IPS-15b (cell line): ENCODE data around the gene ELP6.
"Not testable (repeated sequence)": the region's sequence is repeated elsewhere in the genome, so short reads cannot be mapped to it uniquely, and the experiment has no call there.

Experiments
- H3K27me3 ChIP-seq: one replicate; pipeline ENCODE4 v1.6.1; 2013; ENCODE audit warnings: low read length; ENCODE audit not compliant: control insufficient read depth, insufficient read depth
- H3K36me3 ChIP-seq: one replicate; pipeline ENCODE4 v1.6.1; 2013; ENCODE audit warnings: low read length; ENCODE audit not compliant: control insufficient read depth, insufficient read depth
- H3K4me1 ChIP-seq: one replicate; pipeline ENCODE4 v1.6.1; 2013; ENCODE audit warnings: mild to moderate bottlenecking, low read length; ENCODE audit not compliant: control insufficient read depth, insufficient read depth
- H3K4me3 ChIP-seq: one replicate; pipeline ENCODE4 v1.5.1; 2013; ENCODE audit warnings: low read depth, low read length
- H3K9ac ChIP-seq: one replicate; pipeline ENCODE4 v1.6.1; 2013; ENCODE audit warnings: low read depth, mild to moderate bottlenecking, low read length
- H3K9me3 ChIP-seq: one replicate; pipeline ENCODE4 v1.6.1; 2013; ENCODE audit warnings: mild to moderate bottlenecking, low read length; ENCODE audit not compliant: control insufficient read depth, insufficient read depth

Gene ELP6

GRCh38 chr3:47503033-47503432 lies 10.5 kb downstream of the ELP6 start:
- H3K36me3 ChIP-seq: peaks cover 39% of the 10 kb centered on the region
- no peaks in the 10 kb centered on the region for H3K27me3 ChIP-seq

DNA sequence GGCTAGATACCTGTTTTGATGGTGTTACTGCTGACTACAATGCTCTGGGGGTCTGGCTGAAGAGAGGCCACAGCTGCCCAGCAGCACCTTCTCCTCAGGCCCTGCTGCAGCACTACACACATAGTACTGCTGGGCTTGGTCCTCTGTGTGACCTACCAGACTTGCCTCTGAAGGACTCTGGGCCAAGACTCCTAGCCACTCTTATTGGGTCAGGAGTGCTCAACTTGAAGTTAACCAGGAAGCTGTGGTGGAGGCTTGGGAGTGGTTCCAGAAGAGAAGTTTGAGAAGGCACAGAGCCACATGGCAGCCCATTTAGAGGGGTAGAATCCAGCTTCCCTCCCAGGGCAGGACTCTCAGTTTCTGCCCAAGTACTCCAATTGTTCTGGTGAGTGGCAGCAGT lies 16.6 kb downstream of the ELP6 start:
- H3K27me3 ChIP-seq: no peaks in the 10 kb centered on the region
- H3K4me3 ChIP-seq: no peak overlapping the region
- H3K9ac ChIP-seq: no peak overlapping the region
- H3K4me1 ChIP-seq: no peaks in the 10 kb centered on the region
- H3K9me3 ChIP-seq: no peaks in the 10 kb centered on the region
- H3K36me3 ChIP-seq: peaks cover 36% of the 10 kb centered on the region

More at GRCh38 chr3:47503033-47503432, 10.5 kb downstream of the ELP6 start:
- no peaks in the 10 kb centered on the region for H3K9me3 ChIP-seq
- H3K4me3 ChIP-seq: no peak overlapping the region
- H3K4me1 ChIP-seq: no peaks in the 10 kb centered on the region
- H3K9ac ChIP-seq: no peak overlapping the region

DNA sequence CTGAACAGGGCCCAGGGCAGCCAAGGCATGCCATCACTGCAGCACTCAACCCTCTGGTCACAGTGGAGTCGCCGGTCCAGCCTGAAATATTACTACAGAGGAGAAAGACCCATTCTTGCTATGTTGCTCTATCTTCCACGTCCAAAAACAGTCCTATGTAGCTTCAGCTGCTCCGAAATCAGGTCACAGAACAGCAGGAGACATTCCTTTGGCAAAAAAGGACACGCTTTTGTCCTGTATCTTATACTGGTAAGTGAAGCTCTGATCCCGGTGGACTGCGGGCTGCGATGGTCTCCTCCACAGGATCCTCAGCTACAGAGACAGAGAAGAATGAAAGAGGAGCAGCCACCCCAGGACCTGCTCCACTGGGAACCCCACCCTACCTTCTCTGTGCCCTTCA lies 17.6 kb downstream of the ELP6 start:
- no peak overlapping the region for H3K4me3 ChIP-seq
- peaks cover 26% of the 10 kb centered on the region for H3K36me3 ChIP-seq
- H3K27me3 ChIP-seq: no peaks in the 10 kb centered on the region
- no peaks in the 10 kb centered on the region for H3K9me3 ChIP-seq
- no peak overlapping the region for H3K9ac ChIP-seq
- no peaks in the 10 kb centered on the region for H3K4me1 ChIP-seq

DNA sequence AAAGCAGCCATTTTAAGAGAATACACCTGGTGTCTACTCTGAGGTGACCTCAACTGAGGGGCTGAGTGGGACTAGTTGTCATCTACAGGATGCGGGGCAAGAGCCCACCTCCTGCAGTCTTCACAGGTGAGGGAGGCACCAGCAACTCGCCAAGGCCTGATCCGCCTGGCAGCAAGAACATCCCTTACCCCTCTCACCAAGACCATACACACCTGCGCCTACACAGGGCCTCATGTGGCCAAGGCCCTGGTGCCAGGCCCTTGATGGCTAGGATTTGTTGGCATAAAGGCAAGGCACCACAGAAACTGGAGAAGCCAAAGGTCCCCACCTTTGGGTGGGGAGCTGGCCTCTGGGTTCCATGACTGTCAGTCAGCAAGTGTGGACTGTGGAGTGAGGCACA lies 18.4 kb downstream of the ELP6 start:
- no peaks in the 10 kb centered on the region for H3K27me3 ChIP-seq
- no peak overlapping the region for H3K9ac ChIP-seq
- H3K9me3 ChIP-seq: no peaks in the 10 kb centered on the region
- no peak overlapping the region for H3K4me3 ChIP-seq
- peaks cover 22% of the 10 kb centered on the region for H3K36me3 ChIP-seq
- H3K4me1 ChIP-seq: no peaks in the 10 kb centered on the region

DNA sequence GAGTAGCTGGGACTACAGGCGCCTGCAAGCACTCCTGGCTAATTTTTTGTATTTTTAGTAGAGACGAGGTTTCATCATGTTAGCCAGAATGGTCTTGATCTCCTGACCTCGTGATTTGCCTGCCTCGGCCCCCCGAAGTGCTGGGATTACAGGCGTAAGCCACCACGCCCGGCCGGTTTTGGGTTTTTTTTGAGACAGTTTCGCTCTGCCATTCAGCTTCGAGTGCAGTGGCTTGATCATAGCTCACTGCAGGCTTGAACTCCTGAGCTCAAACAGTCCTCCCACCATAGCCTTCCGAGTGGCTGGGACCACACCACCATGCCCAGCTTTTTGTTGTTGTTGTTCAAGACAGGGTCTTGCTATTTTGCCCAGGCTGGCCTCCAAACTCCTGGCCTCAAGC lies 21.7 kb downstream of the ELP6 start:
- Histone ChIP-seq H3K4me3 (no peak overlapping the region), H3K4me1 (no peaks in the 10 kb centered on the region), H3K36me3 (peaks cover 9% of the 10 kb centered on the region), H3K9me3 (no peaks in the 10 kb centered on the region), H3K27me3 (no peaks in the 10 kb centered on the region), H3K9ac (no peak overlapping the region)

DNA sequence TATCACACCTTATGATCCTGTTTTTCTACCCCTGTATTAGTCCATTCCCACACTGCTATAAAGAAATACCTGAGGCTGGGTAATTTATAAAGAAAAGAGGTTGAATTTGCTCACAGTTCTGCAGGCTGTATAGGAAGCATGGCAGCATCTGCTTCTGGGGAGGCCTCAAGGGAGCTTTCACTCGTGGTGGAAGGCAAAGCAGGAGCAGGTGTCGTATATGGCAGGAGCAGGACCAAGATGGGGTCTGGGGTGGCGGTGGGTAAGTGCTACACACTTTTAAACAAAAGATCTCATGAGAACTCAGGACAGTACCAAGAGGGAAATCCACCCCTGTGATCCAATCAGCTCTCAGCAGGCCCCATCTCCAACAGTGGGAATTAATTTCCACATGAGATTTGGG lies 22.3 kb downstream of the ELP6 start:
- Histone ChIP-seq H3K4me3 (no peak overlapping the region), H3K27me3 (no peaks in the 10 kb centered on the region), H3K36me3 (peaks cover 9% of the 10 kb centered on the region), H3K4me1 (no peaks in the 10 kb centered on the region), H3K9ac (no peak overlapping the region), H3K9me3 (no peaks in the 10 kb centered on the region)

DNA sequence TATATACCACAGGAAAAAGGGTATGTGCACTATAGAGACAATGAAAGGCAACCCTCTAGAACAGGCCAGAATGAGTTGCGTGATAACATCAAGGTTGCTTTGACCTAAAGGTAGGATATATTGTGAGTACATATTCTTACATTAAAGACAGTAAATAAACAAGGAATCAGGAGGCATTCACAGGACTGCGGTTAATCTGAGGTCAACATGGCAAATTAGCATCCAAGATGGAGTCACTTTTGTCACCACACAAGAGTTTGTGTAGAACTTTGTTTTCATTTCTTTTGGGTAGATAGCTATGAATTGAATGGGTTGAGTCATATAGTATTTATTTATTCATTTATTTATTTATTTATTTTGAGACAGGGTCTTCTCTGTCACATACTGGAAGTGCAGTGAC lies 26.2 kb downstream of the ELP6 start:
- H3K4me1 ChIP-seq: peaks cover 2% of the 10 kb centered on the region
- no peaks in the 10 kb centered on the region for H3K27me3 ChIP-seq
- H3K9me3 ChIP-seq: no peaks in the 10 kb centered on the region
- H3K4me3 ChIP-seq: no peak overlapping the region
- no peaks in the 10 kb centered on the region for H3K36me3 ChIP-seq
- no peak overlapping the region for H3K9ac ChIP-seq

DNA sequence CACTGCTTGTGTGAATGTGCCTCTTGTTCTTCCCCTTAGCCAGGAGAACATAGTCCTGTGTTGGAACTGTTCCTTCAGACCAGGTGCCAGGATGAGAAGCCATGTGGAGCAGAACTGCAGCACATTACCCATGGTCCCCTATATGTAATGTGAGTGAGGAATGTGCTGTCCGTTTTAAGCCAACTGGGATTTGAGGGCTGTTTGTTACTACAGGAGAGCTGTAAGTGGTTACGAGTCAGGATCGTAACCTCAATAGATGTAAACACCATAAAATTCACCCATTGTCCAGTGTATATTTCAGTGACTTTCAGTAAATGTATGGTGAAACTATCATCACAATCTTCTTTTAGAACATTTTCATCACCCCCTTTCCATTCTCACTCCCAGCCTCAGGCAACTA lies 27.7 kb downstream of the ELP6 start:
- Histone ChIP-seq H3K27me3 (no peaks in the 10 kb centered on the region), H3K36me3 (no peaks in the 10 kb centered on the region), H3K4me3 (no peak overlapping the region), H3K9ac (no peak overlapping the region), H3K9me3 (no peaks in the 10 kb centered on the region), H3K4me1 (peaks cover 10% of the 10 kb centered on the region)

DNA sequence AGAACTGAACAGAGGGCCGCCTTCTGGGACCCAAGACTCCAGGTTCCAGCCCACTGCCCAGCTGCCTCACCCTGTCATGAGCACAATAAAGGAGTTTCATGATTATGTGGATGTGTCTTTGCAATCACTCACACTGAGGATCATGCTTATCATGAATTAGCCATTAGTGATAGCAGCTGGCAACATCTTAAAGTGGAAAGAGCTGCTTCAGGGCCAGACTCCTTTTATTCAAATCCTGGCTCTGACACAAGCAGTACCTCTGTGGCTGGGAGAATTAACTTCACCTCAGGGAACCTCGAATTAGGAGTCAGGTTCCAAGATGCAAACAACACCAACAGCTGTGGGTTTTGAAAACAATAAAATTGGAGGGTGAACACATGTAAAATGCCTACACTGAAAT lies 31.1 kb downstream of the ELP6 start:
- H3K27me3 ChIP-seq: no peaks in the 10 kb centered on the region
- H3K9ac ChIP-seq: peak overlapping the region; percentile 32
- H3K4me3 ChIP-seq: peak overlapping the region; percentile 30

DNA sequence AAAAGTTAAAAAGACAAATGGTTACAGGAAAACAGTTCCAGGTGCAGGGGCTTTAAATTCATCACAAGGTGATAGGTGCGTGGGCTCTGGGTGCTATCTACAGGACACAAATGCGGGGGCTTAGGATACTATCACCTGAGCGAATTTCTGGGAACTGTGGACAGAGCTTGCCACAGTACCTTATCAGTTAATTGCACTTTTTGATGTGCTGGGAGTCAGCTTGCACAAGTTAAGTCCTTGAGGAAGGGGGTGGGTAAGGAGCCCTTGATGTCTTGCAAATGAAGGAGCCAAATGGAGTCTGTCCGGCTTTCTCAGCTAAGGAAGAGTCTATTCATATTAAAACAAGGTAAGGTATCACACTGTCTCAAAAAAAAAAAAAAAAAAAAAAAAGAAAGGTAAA lies 31.7 kb downstream of the ELP6 start:
- not testable (repeated sequence) for H3K36me3 ChIP-seq, H3K9ac ChIP-seq, H3K9me3 ChIP-seq, H3K27me3 ChIP-seq
- Histone ChIP-seq H3K4me3 (peak overlapping the region; percentile 30), H3K4me1 (peaks cover 13% of the 10 kb centered on the region)

More for the DNA sequence above, 31.1 kb downstream of the ELP6 start:
- Histone ChIP-seq H3K36me3 (no peaks in the 10 kb centered on the region), H3K9me3 (no peaks in the 10 kb centered on the region), H3K4me1 (peaks cover 13% of the 10 kb centered on the region)

DNA sequence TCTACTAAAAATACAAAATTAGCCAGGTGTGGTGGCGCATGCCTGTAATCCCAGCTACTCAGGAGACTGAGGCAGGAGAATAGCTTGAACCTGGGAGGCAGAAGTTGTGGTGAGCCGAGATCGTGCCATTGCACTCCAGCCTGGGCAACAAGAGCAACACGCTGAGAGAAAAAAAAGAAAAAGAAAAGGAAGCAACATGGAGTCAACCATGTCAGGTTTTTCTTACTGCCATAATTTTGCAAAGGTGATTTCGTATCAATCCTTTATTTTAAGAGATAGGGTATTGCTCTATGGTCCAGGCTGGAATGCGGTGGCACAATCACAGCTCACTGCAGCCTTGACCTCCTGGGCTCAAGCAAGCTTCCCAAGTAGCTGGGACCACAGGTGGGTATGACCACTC lies 33.2 kb downstream of the ELP6 start:
- not testable (repeated sequence) for H3K36me3 ChIP-seq, H3K27me3 ChIP-seq, H3K9me3 ChIP-seq, H3K9ac ChIP-seq, H3K4me3 ChIP-seq
- H3K4me1 ChIP-seq: peaks cover 13% of the 10 kb centered on the region

DNA sequence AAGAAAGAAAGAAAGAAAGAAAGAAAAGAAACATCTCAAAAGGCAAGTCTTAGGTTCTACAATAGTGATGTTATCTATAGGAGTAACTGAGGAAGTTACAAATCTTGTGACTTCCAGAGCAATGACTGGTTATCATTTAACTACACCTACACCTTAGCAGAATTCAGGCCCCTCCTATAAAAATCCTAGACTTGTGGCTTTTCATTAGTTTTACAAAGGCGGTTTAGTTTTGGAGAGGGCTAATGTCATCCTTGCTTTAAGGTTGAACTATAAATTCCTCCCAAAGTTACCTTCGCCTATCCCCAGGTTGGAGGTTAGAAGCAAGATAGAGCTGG lies 33.7 kb downstream of the ELP6 start:
- Histone ChIP-seq H3K27me3 (no peaks in the 10 kb centered on the region), H3K36me3 (no peaks in the 10 kb centered on the region), H3K4me3 (no peak overlapping the region), H3K4me1 (peaks cover 13% of the 10 kb centered on the region), H3K9ac (no peak overlapping the region), H3K9me3 (no peaks in the 10 kb centered on the region)

GRCh38 chr3:47478022-47478421 lies 35.5 kb downstream of the ELP6 start:
- Histone ChIP-seq H3K9ac (no peak overlapping the region), H3K9me3 (no peaks in the 10 kb centered on the region), H3K36me3 (no peaks in the 10 kb centered on the region), H3K27me3 (no peaks in the 10 kb centered on the region), H3K4me1 (peaks cover 13% of the 10 kb centered on the region), H3K4me3 (no peak overlapping the region)
